Cardiac fibroblast (primary cell): ENCODE results near the gene TSPAN9.

ENCODE experiments used
- DNase-seq, 2 donors: peaks; one replicate each; pipeline versions ENCODE4 v3.0.0 to v3.0.0-alpha.2; 2010; ENCODE audit warnings: low read depth in 2 of 2
- H3K4me3 ChIP-seq, 2 donors: replicated peaks in 1 of 2; 1 replicate in 1 of 2; 2 replicates in 1 of 2; pipeline ENCODE4 v1.5.1; 2011; ENCODE audit warnings: low read depth in 2 of 2, low read length in 2 of 2, mild to moderate bottlenecking in 2 of 2, moderate library complexity in 1 of 2
- TF ChIP-seq, protein P1 (sequence below): IDR thresholded peaks from one replicate; pipeline ENCODE4 v1.5.1; 2011; ENCODE audit warnings: low read depth, mild to moderate bottlenecking, low read length, inconsistent platforms

The TSPAN9 gene

DNA sequence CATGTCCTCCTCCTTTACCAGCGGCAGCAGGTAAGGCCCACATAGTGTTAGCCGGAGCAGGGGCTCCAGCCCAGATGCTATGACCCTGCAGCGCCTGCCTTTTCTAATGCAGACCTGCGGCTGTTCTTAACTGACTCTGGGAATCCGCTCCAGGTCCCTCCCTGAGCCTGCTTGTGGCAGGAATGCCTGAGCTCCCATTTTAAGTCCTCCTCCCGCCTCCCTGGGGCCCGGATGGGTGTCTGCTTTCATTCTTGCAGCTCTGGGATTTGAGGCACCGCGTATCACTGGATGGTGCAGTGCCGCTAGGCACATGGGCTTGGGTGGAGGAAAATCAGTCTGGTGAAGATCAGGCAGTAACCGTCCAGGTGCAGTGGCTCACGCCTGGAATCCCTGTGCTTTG lies 7.6 kb downstream of the TSPAN9 start:
- no peak for DNase-seq
- no peak overlapping the region for H3K4me3 ChIP-seq
- TF ChIP-seq, protein P1, sequence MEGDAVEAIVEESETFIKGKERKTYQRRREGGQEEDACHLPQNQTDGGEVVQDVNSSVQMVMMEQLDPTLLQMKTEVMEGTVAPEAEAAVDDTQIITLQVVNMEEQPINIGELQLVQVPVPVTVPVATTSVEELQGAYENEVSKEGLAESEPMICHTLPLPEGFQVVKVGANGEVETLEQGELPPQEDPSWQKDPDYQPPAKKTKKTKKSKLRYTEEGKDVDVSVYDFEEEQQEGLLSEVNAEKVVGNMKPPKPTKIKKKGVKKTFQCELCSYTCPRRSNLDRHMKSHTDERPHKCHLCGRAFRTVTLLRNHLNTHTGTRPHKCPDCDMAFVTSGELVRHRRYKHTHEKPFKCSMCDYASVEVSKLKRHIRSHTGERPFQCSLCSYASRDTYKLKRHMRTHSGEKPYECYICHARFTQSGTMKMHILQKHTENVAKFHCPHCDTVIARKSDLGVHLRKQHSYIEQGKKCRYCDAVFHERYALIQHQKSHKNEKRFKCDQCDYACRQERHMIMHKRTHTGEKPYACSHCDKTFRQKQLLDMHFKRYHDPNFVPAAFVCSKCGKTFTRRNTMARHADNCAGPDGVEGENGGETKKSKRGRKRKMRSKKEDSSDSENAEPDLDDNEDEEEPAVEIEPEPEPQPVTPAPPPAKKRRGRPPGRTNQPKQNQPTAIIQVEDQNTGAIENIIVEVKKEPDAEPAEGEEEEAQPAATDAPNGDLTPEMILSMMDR, result no peak

DNA sequence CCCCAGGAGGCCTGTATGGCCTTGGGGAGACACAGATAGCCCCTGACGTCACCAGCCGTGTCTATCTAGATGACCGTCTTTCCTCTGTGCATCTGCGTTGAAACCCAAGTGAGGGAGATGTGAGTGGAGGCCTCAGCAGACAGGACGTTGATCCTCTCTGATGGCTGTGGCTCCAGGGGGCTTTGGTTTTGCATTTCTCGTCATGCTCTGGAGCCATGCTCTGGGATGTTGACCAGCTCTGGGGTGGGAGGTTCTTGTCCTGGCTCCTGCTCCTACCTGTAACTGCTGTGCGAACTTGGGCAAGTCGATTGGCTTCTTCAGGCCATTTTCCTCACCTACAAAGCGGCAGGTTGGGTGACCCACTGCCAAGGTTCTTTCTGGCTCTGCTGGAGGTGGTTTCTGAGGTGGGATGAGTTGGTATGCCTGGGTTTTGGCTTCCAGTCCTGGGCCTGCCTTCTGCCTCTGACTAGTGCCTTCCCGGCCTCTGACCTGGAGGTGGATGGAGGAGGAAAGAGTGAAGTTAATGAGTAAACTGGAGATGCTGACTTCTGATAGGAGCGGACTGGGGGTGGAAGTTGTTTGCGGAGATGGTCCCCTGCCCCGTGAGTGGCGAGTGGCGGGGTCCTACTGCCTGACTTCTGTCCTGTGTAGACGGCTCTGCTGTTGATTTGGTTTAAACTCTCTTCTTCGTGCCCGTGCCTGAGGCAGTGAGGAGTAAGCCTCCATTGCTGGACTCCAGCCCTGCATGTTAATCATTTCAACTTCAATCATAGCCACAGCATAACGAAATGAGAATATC lies 8.4 kb downstream of the TSPAN9 start:
- no peak for DNase-seq
- TF ChIP-seq, protein P1, result no peak
- no peak overlapping the region for H3K4me3 ChIP-seq

DNA sequence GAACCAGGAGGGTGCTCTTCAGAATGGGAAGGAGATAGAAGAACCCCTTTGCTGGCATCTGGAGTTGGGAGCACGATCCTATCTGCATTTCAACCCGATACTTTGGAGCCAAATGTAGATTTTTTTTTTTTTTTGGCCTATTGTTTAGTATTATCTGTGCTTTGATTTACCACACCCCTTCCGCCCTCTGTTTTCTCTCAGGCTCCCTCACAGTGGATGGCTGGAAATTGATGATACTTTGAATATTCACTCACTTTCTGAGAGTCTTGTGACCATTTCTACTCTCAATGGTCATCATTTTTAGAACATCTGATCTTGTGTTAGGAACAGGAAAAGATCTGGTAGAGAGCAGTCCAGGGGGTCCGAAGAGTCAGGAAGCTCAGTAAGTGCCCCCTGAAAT lies 9.0 kb downstream of the TSPAN9 start:
- H3K4me3 ChIP-seq, result no peak overlapping the region
- DNase-seq, result no peak

DNA sequence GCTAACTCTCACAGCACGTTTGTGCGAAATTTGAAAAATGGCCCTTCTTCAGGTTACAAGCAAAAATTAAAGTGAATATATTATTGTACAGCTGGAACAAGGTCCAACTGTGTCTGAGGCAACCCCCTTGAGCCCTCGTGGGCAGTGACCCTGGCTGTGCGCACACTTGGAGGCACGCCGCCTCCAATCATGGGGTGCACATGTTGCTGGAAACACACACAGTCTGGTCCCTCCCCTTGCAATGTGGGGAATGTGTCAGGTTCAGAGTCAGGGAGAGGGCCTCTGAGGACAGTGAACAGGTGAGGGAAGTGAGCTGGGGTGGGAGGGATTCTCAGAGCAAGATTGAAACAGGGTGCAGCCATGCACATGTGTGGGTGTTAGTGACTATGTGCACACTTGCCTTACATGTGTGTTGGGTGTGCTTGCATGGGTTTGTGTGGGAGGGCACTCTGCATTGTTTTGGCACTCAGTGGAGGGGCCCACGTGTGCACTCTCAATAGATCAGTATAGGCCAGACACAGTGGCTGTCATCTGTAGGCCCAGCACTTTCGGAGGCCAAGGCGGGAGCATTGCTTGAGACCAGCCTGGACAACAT lies 9.6 kb downstream of the TSPAN9 start:
- no peak for DNase-seq
- no peak overlapping the region for H3K4me3 ChIP-seq
- TF ChIP-seq, protein P1, result no peak

More for the DNA sequence above, 9.0 kb downstream of the TSPAN9 start:
- TF ChIP-seq, protein P1, result no peak

DNA sequence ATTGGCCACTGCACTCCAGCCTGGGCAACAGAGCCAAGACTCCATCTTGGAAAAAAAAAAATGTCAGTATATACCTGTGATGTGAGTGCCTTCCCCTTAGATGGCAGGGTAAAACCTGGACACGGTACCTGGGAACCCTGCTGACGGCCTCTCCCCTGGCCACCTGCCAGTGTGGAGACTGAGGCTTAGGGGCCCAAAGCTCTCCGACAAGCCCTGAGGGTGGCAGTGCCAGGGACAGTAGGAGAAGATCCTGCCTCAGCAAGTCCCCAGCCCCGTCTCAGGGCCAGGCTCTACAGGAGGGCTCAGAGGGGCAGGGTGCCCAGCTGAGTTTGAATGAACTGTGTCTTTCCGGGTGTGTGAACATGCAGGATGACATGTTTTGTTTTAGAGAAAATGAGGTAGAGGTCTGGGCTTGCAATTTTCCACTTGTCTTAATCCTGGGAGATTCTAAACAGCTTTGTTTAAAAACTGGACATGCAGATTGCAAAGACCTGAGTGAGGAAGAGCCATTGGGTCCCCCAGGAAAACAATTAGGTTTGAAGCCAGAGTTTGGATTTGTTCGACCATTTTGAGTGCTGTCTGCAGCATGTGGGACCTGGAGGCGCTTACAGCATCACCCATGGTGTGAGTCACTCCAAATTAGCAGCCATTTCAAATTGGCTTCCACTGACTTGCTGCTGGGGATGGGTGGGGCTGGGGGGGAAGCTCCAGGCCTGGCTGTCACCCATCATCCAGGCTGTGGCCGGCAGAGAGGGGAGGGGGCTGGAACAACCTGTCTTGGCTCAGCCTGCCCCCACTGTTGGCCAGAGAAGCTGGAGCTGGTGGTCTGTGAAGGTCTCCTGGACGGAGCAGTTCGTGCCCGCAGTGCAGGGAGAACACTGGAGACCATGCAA lies 10.8 kb downstream of the TSPAN9 start:
- no peak overlapping the region for H3K4me3 ChIP-seq
- no peak for DNase-seq
- TF ChIP-seq, protein P1, result no peak

DNA sequence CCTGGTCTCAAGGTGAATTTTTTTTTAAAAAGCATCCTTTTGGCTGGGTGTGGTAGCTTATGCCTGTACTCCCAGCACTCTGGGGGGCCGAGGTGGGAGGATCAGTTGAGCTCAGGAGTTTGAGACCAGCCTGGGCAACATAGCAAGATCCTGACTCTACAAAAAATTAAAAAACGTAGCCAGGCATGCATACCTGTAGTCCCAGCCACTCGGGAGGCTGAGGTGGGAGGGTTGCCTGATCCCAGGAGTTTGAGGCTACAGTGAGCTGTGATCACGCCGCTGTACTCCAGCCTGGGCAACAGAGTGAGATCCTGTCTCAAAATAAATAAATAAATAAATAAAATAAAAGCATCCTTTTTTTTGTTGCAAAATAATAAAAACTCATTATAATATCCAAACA lies 12.4 kb downstream of the TSPAN9 start:
- TF ChIP-seq, protein P1, result no peak
- H3K4me3 ChIP-seq, result no peak overlapping the region
- no peak for DNase-seq
